GM21381 (cell line): ENCODE measurements around the gene HOXC10.

ENCODE experiments used
- ATAC-seq: cut with Tn5 transposase; IDR thresholded peaks from one replicate; pipeline ENCODE4 v1.9.1; 2021; ENCODE audit warnings: mild to moderate bottlenecking, moderate library complexity; ENCODE audit not compliant: unreplicated experiment

Gene HOXC10

DNA sequence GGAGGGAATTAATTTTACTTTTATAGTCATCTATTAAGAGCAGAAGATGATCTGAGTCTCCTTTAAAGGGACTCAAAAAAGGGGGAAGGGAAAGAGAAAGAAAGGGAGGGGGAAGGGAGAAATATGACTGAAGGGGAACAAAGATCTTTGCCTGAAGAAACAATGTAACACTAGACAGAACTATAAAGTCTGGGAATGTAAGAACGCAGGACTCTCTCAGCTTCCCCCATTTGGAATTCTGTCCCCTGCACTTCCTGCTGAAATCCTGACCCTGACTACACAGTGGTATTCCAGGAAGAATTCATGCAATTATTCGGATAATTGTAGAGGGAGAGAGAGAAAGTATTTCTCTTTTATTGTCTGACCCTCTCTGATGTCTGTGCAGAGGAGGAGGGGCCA, 20.6 kb upstream of the HOXC10 start:
- no peak for ATAC-seq

DNA sequence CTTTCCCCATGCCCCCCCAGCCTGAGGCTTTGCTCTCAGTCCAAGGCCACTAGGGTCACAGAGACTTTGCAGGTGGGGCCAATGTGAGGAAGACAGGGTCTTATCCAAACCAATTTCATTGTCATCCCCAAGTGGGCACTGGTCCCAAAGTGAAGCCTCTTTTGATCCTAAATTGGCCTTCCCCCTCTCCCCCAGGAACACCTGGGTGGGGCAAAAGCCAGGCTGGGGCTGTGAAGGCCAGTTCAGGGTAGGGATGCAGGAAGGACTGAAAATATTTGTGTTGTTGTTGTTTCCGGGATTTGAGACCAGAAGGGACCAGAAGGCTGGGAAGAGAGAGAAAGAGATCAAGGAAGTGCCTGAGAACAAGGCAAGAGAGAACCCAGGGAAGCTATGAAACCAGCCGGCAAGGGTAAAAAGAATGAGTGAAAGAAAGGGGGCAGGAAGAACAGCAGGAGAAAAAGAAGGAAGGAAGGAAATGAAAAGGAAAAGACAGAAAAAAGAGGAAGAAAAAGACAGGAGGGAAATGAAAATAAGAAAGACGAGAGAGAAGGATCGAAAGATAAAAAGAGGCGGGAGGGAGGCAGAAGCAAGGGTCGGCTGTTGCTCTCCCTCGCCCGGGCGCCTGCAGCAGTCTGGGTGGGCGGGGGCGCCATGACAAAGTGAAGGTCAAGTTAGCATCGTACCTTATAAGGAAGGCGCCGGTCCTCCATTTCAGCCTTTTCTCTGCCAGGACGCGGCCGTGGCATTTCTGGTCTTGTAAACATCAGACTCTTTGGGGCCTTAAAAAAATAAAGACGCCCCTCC, 19.5 kb upstream of the HOXC10 start:
- no peak for ATAC-seq

DNA sequence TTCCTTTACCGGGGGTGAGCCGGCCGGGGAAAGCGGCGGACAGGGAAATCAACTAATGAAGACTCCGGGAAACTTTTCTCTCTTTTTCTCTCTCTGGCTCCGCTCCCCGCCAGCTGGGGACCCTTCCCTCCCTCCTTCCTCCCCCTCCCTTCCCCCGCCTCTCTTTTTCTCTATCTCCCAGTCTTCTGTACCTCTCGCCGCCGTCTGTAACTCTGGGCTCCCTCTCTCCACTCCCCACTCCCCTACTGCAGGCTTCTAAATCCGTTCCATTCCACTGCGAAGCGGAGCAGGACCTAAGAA, 18.9 kb upstream of the HOXC10 start:
- no peak for ATAC-seq

DNA sequence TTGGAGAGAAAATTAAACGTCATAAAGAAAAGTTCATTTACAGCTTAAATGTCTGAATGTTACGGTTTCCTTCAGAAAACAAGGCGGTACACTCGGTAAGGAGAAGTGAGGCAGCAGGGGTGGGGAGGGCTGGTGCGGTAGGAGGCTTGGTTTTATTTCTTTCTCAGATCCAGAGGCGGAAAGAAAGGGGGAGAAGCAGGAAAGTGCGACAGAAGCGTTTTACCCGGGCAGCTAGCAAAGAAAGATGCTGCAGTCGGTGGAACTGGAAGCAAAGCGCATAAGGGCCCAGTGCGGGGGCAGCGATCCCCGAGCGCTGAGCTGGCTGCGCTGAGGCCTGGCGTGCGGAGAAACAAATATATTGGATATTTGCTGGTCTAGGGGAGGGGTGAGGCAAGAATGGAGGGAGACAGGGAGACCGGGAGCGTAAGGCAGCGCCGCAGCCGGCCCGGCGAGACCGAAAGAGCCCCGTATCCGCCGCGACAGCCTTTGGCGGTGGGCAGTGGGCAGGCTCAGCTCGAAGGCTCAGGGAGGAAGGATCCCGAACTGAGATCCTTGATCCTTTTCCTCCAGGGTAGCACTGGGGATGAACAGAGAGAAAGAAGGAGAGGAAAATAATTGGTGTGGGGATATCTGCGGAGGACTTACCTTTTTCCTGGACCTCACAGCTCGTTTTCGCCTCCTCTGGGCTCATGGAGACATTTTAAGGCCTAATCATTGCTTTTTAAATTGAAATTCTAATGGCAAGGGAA, 18.4 kb upstream of the HOXC10 start:
- no peak for ATAC-seq

DNA sequence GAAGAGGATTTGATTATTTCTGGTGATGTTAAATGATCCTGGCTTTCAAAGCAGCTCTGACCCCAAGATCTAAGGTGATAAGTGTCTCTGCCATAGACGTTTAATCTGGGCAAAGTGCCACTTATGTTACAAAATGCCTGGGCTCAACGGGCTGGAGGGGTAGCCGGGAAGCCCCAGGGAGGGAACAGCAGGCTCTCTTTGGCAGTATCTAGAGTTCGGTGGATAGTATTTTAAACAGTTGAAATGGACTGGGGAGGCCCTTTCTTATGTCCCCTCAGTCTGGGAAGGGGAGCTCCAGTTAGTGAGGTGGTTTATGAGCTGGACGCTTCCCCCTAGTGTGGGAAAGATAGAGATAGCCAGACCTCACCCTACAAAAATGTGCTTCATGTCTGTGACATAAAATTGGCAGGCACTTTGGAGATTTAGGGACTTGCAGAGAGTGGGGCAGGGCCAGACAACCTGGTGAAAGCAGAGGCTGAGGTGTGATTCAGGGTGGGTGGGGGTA, 17.5 kb upstream of the HOXC10 start:
- no peak for ATAC-seq

- ATAC-seq = no peak
Observed at GRCh38 chr12:53968214-53969127, 16.5 kb upstream of the HOXC10 start.

DNA sequence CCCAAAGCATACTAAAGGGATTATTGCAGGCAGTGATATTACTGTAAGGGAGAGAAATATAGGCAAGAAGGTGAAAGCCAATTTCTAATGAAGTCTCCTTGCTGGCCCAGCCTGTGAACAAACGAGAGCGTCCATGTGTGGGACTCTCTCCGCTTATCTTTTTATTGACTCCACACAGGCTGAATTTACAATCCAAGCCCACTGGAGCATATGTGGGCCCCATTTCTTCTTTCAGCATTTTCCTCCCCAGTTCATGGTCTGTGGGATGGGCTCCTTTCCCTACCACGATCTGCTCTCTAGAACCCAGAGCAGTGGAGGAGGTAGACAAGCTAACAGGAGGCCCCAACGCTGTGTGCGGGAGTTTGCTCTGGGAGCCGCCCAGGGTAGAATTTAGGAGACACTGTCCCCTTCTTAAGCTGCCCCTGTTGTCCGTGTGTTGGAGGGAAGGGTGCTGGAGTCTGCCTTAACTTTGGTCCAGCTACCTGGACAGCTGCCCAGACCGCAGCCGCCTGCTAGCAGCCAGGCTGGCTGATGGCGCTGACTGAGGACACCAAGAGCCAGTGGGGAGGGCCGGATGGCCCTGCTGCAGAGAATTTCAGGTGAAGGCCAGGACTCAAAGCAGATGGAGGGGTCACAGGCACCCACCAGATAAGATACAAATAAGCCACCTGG, 15.2 kb upstream of the HOXC10 start:
- no peak for ATAC-seq

DNA sequence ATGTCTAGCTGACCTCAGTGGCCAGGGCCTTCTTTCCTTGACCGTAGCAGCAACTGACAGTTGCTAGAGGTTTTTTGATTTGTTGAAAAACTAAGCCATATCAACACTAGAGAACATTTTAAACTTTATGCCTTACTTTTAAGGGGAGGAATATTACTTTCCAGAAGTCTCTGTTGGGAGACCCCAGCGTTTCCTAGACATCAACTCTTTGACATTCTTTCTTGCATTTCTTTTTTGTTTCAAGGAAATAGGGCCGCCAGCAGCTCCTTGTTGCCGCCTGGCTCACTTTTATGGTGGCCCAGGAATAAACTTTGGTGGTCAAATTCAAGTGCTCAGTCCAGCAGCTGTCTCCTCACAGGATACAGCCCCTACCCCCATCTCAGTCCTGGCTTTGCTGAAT, 14.5 kb upstream of the HOXC10 start:
- no peak for ATAC-seq

- no peak for ATAC-seq
Observed at GRCh38 chr12:53971129-53971528, 13.8 kb upstream of the HOXC10 start.

- ATAC-seq = no peak
Observed at GRCh38 chr12:53971686-53972085, 13.3 kb upstream of the HOXC10 start.

- no peak for ATAC-seq
Observed at GRCh38 chr12:53972152-53972702, 12.7 kb upstream of the HOXC10 start.

GRCh38 chr12:53972722-53973235, 12.2 kb upstream of the HOXC10 start, which contains the start of gene HOXC11:
TSS of gene HOXC11 (plus strand) at chr12:53973126. CDS start at chr12:53973242, 116 bp downstream.
- ATAC-seq = no peak

GRCh38 chr12:53973236-53974042, 11.5 kb upstream of the HOXC10 start:
- ATAC-seq = no peak

DNA sequence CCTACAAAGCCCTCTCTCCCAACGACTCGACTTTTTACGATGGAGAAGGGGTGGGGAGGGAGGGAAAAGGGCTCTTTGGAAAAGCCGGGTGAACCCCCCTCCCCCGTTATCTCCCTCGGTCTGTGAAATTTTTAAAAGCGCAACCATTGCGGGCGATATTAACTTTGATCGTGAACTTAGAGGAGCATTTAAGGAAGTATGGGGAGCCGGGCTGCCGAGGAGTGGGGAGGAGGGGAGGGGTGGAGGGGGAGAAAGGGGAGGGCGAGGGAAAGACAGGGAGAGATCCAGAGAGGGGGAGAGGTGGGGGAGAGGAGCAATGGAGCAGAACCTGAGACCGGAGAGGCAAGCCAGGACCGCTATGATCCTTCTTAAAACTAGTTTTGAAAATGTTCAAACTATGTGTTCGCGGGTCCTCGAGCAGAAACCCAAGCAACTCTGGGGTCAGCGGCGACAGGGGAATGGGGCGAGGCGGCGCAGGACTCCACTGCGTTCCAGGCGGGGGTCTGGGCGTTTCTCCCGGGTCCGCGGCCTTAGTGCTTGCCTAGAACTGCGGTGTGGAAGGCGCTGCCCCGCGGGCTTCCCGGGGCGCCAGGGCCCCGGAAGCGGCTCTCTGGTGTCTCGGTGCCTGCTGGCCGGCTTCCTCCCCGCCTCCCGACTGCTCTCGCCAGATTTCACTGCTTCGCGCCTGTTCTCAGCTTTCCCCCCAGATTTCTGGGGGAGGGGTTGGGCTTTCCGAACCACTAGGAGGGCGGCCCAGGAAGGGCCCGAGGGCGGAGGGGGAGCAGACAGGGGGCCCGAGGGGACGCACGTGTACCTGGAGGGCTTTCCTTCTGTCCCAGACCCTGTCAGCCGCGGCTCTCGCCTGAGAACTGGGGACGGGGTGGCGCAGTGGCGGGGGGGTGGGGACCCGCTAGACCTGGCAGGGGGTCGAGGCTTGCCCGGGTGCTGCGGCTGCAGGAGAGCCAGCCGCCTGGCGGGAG, 10.6 kb upstream of the HOXC10 start, which contains the start of gene HOTAIR:
HOTAIR (minus strand) TSS at position 871 of the 980 bp plus-strand sequence.
- ATAC-seq = no peak

DNA sequence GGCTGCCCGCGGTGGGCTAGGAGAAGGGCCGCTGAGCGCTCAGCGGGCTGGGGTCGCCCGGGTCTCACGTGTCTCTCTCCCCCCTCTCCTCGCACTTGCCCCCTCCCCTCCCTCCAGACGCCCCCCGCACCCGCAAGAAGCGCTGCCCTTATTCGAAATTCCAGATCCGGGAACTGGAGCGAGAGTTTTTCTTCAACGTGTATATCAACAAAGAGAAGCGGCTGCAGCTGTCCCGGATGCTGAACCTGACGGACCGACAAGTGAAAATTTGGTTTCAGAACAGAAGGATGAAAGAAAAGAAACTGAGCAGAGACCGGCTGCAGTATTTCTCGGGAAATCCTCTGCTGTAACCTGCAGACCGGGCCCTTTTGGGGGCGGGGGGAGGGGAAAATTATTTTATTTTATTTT, 9.9 kb upstream of the HOXC10 start:
- ATAC-seq = no peak

DNA sequence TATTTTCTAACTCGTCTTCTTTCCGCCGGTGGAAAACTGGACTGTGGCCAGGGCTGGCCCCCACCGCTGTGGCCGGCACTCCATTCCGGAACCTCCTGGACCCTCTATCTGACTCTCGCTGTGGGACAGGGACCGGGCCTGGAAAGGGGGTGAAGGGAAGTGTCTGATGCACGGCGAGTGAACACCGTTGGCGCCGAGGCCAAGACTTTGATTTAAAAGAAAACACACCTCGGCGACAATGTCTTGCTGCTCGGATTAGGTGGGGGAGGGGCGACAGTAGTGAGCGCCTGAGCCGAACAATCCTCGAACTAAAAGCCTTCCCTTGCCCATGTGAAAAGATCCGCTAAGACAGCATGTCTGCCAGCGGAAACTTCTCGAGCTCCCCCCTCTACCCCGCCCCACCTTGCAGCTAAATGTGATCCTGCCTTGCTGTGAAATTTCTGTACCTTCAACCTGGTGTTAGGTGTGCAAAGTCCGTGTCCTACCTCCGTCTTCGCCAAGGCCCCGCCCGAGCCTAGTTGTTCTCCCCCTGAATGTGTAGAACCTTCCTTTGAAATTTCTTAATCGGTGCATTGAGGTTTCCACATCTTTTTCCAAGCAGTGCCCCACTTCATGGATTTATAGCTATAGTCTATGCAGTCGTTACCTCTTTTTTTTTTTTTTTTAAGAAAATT, 9.3 kb upstream of the HOXC10 start:
- ATAC-seq = no peak

DNA sequence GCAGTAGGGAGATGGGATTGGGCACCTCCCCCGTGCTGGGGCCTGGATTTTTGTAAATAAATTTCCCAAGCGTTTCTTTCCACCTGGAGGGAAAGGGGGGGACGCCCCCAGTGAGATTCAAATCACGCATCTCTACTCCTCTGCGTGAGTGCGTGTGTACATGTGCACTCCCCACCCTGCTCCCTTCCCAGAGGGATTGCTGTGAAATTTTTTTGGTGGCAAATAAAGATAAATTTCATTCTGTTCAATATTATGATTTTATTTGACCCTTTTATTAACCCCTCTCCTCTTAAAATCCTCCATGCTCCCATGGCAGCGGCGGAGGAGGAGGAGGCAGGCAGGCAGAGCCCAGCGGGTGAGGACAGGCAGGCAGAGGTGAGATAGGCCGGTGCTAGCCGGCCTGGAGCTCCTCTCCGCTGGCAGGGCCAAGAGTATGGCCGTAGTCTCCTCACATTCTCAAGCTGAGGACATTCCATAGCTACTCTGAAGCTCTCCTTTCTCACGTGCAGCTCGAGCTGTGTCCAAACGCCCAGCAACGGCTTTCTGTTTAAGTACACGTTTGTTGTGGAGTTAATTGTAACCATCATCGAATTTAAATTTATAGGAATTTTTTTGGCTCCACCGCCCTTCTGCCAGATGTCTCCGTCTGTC, 8.6 kb upstream of the HOXC10 start:
- ATAC-seq = no peak
